B cell (primary cell): Measurements from ENCODE around the gene GPR142. TPM values are rescaled to one million over a fixed set of nuclear protein-coding genes. Genes with fewer than 3 reads are reported as not detected.

ENCODE experiments used
- ATAC-seq: fragments of 200-7000 bp; cut with Tn5 transposase; one replicate; pipeline ENCODE4 v1.10.0; 2021; ENCODE audit warnings: low read depth, mild to moderate bottlenecking, moderate number of reproducible peaks, moderate library complexity
- CTCF ChIA-PET: fragments of 350-600 bp; sonication (Branson Sonifier 250); formaldehyde crosslinking; loops from one replicate; lab custom pipeline; 2021; ENCODE audit warnings: antibody characterized with exemption, inconsistent platforms; lab: Charles Lee
- POLR2A ChIA-PET: fragments of 350-600 bp; sonication (Branson Sonifier 250); formaldehyde crosslinking; loops from one replicate; lab custom pipeline; 2021; ENCODE audit warnings: antibody characterized with exemption; lab: Charles Lee
- DNase-seq: peaks from one replicate; pipeline ENCODE4 v3.0.0; 2013
- H2AFZ ChIP-seq: 2 replicates; pipeline ENCODE4 v1.6.1; 2012; ENCODE audit warnings: mild to moderate bottlenecking, low read depth, low read length; ENCODE audit not compliant: insufficient read depth, poor library complexity, severe bottlenecking
- H3K27ac ChIP-seq, 2 donors: 1 replicate in 1 of 2; 2 replicates in 1 of 2; pipeline ENCODE4 v1.5.1; 2012 to 2013; ENCODE audit warnings: low read length in 2 of 2, mild to moderate bottlenecking in 2 of 2, moderate library complexity in 1 of 2
- H3K27me3 ChIP-seq, 4 experiments: fragments of 200-600 bp in 1 of 4; sonication (generic) in 1 of 4; replicated peaks in 1 of 4; 1 replicate in 2 of 4; 2 replicates in 2 of 4; pipeline versions ENCODE4 v1.6.1 to v1.7.0; 2013 to 2016; ENCODE audit warnings: low read length in 3 of 4, mild to moderate bottlenecking in 2 of 4, mixed read lengths in 1 of 4, moderate library complexity in 1 of 4; ENCODE audit not compliant: insufficient read depth in 4 of 4, control insufficient read depth in 3 of 4; ENCODE audit errors: control extremely low read depth in 1 of 4
- H3K36me3 ChIP-seq, 2 experiments: replicated peaks in 1 of 2; 1 replicate in 1 of 2; 2 replicates in 1 of 2; pipeline versions ENCODE4 v1.6.1 to v1.7.1; 2013; ENCODE audit warnings: low read length in 1 of 2; ENCODE audit not compliant: insufficient read depth in 2 of 2, control insufficient read depth in 1 of 2; ENCODE audit errors: control extremely low read depth in 1 of 2, extremely low read depth in 1 of 2
- H3K4me1 ChIP-seq, 2 donors: fragments of 200-600 bp in 1 of 2; sonication (generic) in 1 of 2; 1 replicate in 1 of 2; 2 replicates in 1 of 2; pipeline versions ENCODE4 v1.5.1 to v1.6.1; 2013 to 2017; ENCODE audit warnings: low read length in 2 of 2; ENCODE audit not compliant: control insufficient read depth in 2 of 2, insufficient read depth in 2 of 2
- H3K4me2 ChIP-seq: replicated peaks from 2 replicates; pipeline ENCODE3; 2012; ENCODE audit warnings: mild to moderate bottlenecking, low read depth, low read length; ENCODE audit not compliant: poor library complexity, severe bottlenecking
- H3K4me3 ChIP-seq, 5 experiments: fragments of 200-600 bp in 1 of 5; sonication (generic) in 1 of 5; 1 replicate in 3 of 5; 2 replicates in 2 of 5; pipeline versions ENCODE4 v1.5.1 to v1.7.0; 2011 to 2016; ENCODE audit warnings: low read length in 4 of 5, mild to moderate bottlenecking in 4 of 5, low read depth in 2 of 5, control low read depth in 1 of 5, moderate library complexity in 1 of 5; ENCODE audit not compliant: insufficient read depth in 1 of 5; ENCODE audit errors: control extremely low read depth in 1 of 5, extremely low read depth in 1 of 5
- H3K79me2 ChIP-seq: fragments of 200-600 bp; sonication (generic); one replicate; pipeline ENCODE4 v1.6.0; 2016; ENCODE audit warnings: low read length; ENCODE audit not compliant: control insufficient read depth, insufficient read depth
- H3K9ac ChIP-seq: fragments of 200-600 bp; sonication (generic); 2 replicates; pipeline ENCODE4 v1.6.1; 2017; ENCODE audit warnings: mild to moderate bottlenecking, low read length, moderate library complexity
- H3K9me3 ChIP-seq, 3 donors: one replicate each; pipeline versions ENCODE4 v1.6.1 to v1.7.1; 2013; ENCODE audit warnings: low read length in 2 of 3; ENCODE audit not compliant: control insufficient read depth in 2 of 3, insufficient read depth in 1 of 3; ENCODE audit errors: control extremely low read depth in 1 of 3
- H4K20me1 ChIP-seq: 2 replicates; pipeline ENCODE4 v1.6.0; 2012; ENCODE audit warnings: mild to moderate bottlenecking, low read length; ENCODE audit not compliant: insufficient read depth, control insufficient read depth, poor library complexity, severe bottlenecking
- H3K27ac Mint-ChIP-seq: one replicate; pipeline ENCODE4 v1.8.0; 2021; ENCODE audit warnings: mixed read lengths
- H3K27me3 Mint-ChIP-seq: one replicate; pipeline ENCODE4 v1.8.0; 2021; ENCODE audit warnings: mixed read lengths
- H3K4me1 Mint-ChIP-seq: one replicate; pipeline ENCODE4 v1.8.0; 2021; ENCODE audit warnings: mixed read lengths
- H3K4me3 Mint-ChIP-seq: one replicate; pipeline ENCODE4 v1.8.0; 2021; ENCODE audit warnings: mixed read lengths
- H3K9me3 Mint-ChIP-seq: one replicate; pipeline ENCODE4 v1.8.0; 2022; ENCODE audit warnings: mixed read lengths; ENCODE audit not compliant: insufficient read depth
- EZH2 ChIP-seq: IDR thresholded peaks from 2 replicates; pipeline ENCODE4 v1.6.1; 2012; ENCODE audit warnings: borderline replicate concordance, low read depth, mild to moderate bottlenecking, moderate library complexity, low read length; ENCODE audit not compliant: insufficient read depth, poor library complexity, severe bottlenecking
- WGBS: methylation state at CpG from one replicate; pipeline ENCODE4 v1.1.5; 2013; ENCODE audit warnings: missing lambda C conversion rate; ENCODE audit not compliant: insufficient coverage; 5-methylcytosine and 5-hydroxymethylcytosine counted together
- intact Hi-C: fragments of 100-400 bp; cut with micrococcal nuclease; formaldehyde crosslinking; loops from one replicate; pipeline ENCODE4 v1.10.0; 2022
- polyA plus RNA-seq: library from polyadenylated mRNA; depleted of rRNA; stranded (reverse); fragments of >200 nt; gene quantifications from 2 replicates; pipeline ENCODE4 v1.2.3, GENCODE V29; 2012
- total RNA-seq, 2 donors: library from RNA; stranded (reverse); fragments of 120-200 nt in 1 of 2; gene quantifications; 1 replicate in 1 of 2; 2 replicates in 1 of 2; pipeline versions ENCODE4 v1.2.3 to v1.2.4, GENCODE V29; 2013 to 2022
- TF ChIP-seq, protein P1 (sequence below): fragments of 200-600 bp; IDR thresholded peaks from one replicate; pipeline ENCODE4 v1.8.0; 2022; ENCODE audit warnings: antibody characterized with exemption, mild to moderate bottlenecking

The GPR142 gene
- total and polyA plus RNA-seq, 2 donors (not counting 1 experiment from before 2014, with no cell fraction given) = not detected

DNA sequence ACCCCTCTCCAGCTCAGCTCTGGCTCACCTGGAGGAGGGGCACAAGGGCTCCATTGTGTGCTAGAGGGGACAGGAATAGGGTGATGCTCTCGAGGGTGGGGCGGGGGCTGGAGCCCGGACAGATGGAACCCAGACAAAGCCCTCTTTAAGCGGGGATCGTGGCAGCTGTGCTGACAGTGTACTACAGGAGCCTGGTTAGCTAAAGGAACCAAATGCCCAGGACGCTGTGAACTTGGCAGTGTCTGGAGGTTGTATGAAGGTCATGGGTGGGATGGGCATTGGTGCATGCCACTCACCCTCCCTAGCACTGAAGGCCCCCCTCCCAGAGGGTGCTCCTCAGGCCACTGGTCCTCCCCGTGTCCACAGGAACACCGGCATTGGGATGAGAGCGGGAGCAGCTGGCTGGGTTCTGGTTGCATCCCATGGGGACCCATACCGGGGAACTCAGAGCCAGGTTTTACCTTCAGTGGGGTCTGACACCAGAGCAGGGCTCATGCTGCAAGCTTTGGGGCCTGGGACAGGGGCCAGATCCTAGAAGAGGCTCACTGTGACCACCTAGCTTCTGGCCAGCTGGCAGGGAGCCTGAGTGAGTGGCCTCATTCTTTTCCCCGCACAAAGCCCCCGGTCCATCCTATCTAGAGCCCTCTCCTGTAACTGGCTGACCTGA is 29.3 kb upstream of the GPR142 start:
- Histone ChIP-seq H3K4me2 (no peak overlapping the region), H4K20me1 (no peaks in the 10 kb centered on the region), H3K4me3 (no peak overlapping the region), H3K9me3 (peaks cover 0 to 15% (median 0%) of the 10 kb centered on the region in 3 donors), H3K4me1 (no peaks in the 10 kb centered on the region), H3K9ac (no peak overlapping the region), H3K27me3 (peaks cover 0 to 6% (median 0%) of the 10 kb centered on the region in 4 experiments), H3K79me2 (no peaks in the 10 kb centered on the region), H3K27ac (no peak overlapping the region), H2AFZ (no peak overlapping the region), H3K36me3 (no peaks in the 10 kb centered on the region)
- intact Hi-C loops = no loop called here
- DNase-seq (no peak), ATAC-seq (no peak)
- TF ChIP-seq EZH2 = no peak
- TF ChIP-seq, protein P1, sequence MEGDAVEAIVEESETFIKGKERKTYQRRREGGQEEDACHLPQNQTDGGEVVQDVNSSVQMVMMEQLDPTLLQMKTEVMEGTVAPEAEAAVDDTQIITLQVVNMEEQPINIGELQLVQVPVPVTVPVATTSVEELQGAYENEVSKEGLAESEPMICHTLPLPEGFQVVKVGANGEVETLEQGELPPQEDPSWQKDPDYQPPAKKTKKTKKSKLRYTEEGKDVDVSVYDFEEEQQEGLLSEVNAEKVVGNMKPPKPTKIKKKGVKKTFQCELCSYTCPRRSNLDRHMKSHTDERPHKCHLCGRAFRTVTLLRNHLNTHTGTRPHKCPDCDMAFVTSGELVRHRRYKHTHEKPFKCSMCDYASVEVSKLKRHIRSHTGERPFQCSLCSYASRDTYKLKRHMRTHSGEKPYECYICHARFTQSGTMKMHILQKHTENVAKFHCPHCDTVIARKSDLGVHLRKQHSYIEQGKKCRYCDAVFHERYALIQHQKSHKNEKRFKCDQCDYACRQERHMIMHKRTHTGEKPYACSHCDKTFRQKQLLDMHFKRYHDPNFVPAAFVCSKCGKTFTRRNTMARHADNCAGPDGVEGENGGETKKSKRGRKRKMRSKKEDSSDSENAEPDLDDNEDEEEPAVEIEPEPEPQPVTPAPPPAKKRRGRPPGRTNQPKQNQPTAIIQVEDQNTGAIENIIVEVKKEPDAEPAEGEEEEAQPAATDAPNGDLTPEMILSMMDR = no peak
- ChIA-PET CTCF (no interaction called here), POLR2A (no interaction called here)
- 91% methylated on average over 11 of the region's 12 CpGs for WGBS
- Mint-ChIP-seq H3K27me3 (peaks cover 13% of the 10 kb centered on the region), H3K4me1 (no peaks in the 10 kb centered on the region), H3K4me3 (no peak overlapping the region), H3K27ac (no peak overlapping the region), H3K9me3 (no peaks in the 10 kb centered on the region)

DNA sequence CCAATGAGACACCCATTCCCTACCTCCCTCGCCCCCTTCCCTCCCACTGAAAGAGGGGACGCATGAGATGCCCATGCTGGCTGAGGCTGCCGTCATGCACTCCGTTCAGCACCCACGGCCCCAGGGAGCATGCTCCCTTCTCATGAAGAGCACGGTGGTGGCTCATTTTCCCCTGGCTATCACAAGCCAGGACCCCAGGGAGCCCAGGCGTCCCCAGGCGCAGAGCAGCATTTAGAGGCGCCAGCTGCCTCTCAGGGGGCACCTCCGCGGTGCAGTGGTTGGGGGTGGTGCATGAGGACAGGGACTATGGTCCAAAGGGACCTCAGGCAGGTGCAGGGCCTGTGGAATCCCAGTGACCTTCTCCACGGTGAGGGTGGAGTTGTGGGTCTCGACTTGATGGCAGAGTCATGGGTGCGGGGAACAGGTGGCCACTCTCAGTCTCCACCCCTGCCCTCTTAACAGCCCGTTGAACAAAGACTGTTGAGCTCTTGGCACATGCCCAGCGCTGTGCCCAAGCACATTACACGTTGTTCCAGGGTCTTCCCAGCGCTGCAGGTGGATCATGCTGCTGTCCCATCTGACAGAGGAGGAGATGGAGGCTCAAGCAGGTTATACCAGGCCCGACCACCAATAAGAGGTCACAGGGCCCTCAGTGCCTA is 27.6 kb upstream of the GPR142 start:
- ChIA-PET POLR2A (no interaction called here), CTCF (no interaction called here)
- Histone ChIP-seq H3K79me2 (no peaks in the 10 kb centered on the region), H3K9me3 (peaks cover 0 to 10% (median 0%) of the 10 kb centered on the region in 3 donors), H3K27ac (no peak overlapping the region), H3K27me3 (peaks cover 0 to 6% (median 0%) of the 10 kb centered on the region in 4 experiments), H3K9ac (no peak overlapping the region), H4K20me1 (no peaks in the 10 kb centered on the region), H3K4me1 (no peaks in the 10 kb centered on the region), H3K4me2 (no peak overlapping the region), H2AFZ (no peak overlapping the region), H3K36me3 (no peaks in the 10 kb centered on the region), H3K4me3 (no peak overlapping the region)
- Mint-ChIP-seq H3K4me1 (no peaks in the 10 kb centered on the region), H3K27me3 (peaks cover 13% of the 10 kb centered on the region), H3K4me3 (no peak overlapping the region), H3K9me3 (no peaks in the 10 kb centered on the region), H3K27ac (no peak overlapping the region)
- TF ChIP-seq, protein P1 = no peak
- TF ChIP-seq EZH2 = no peak
- intact Hi-C loops = no loop called here
- ATAC-seq (no peak), DNase-seq (no peak)
- WGBS = 73% methylated on average over 14 of the region's 19 CpGs
